ENCODE results near the gene FGGY.
"Not testable (repeated sequence)": the region's sequence is repeated elsewhere in the genome, so short reads cannot be mapped to it uniquely, and the experiment has no call there.

GRCh38 chr1:59256429-59256828, 40.5 kb upstream of the FGGY start:
- TF ChIP-seq YY1 (IDR thresholded peaks at IDR 0.05; ENCODE audit: insufficient read depth, insufficient read length); SUZ12 (IDR thresholded peaks at IDR 0.05; ENCODE audit: extremely low read depth, insufficient read depth, insufficient read length); ZNF274 (IDR thresholded peaks at IDR 0.05; ENCODE audit: low read depth, low read length): not testable (repeated sequence)

Data from NT2/D1 (cell line).